ENCODE results near the gene RPTOR. TPM values are rescaled to one million over a fixed set of nuclear protein-coding genes. Genes with fewer than 3 reads are reported as not detected.

Gene RPTOR
- total RNA-seq, 1 donor: 27.9 TPM

- no peaks in the 10 kb centered on the region for H4K20me1 ChIP-seq (ENCODE audit: insufficient read depth, low read length)
- H3K36me3 ChIP-seq (ENCODE audit: insufficient read depth, low read length): no peaks in the 10 kb centered on the region
- DNase-seq (ENCODE audit: insufficient read length, low spot score, missing footprints): peak; percentile 49
- H3K4me3 ChIP-seq (ENCODE audit: insufficient read depth, low read length): no peak overlapping the region
- TF ChIP-seq CTCF (IDR thresholded peaks at IDR 0.05; ENCODE audit: extremely low read depth, low read depth, low read length): no peak
- no peak overlapping the region for H3K27ac ChIP-seq (ENCODE audit: low read depth, low read length)
- no peak overlapping the region for H3K4me2 ChIP-seq (ENCODE audit: insufficient read depth, low read length)
- peaks cover 9% of the 10 kb centered on the region for H3K4me1 ChIP-seq (ENCODE audit: insufficient read depth, low read length)
- no peak overlapping the region for H2AFZ ChIP-seq (ENCODE audit: low read length)
- H3K79me2 ChIP-seq (ENCODE audit: insufficient read depth, low read length): no peaks in the 10 kb centered on the region
- H3K9me3 ChIP-seq (ENCODE audit: low read depth, low read length): no peaks in the 10 kb centered on the region
- no peaks in the 10 kb centered on the region for H3K27me3 ChIP-seq (ENCODE audit: insufficient read depth, low read length)
These were observed 235.3 kb downstream of the RPTOR start for GRCh38 chr17:80779961-80780380.

- Histone ChIP-seq H4K20me1 (ENCODE audit: insufficient read depth, low read length) (no peaks in the 10 kb centered on the region), H3K9me3 (ENCODE audit: low read depth, low read length) (no peaks in the 10 kb centered on the region), H3K4me2 (ENCODE audit: insufficient read depth, low read length) (no peak overlapping the region), H3K4me1 (ENCODE audit: insufficient read depth, low read length) (peaks cover 9% of the 10 kb centered on the region), H3K79me2 (ENCODE audit: insufficient read depth, low read length) (peaks cover under 1% of the 10 kb centered on the region), H3K27ac (ENCODE audit: low read depth, low read length) (no peak overlapping the region), H3K4me3 (ENCODE audit: insufficient read depth, low read length) (no peak overlapping the region), H2AFZ (ENCODE audit: low read length) (no peak overlapping the region), H3K27me3 (ENCODE audit: insufficient read depth, low read length) (no peaks in the 10 kb centered on the region), H3K36me3 (ENCODE audit: insufficient read depth, low read length) (no peaks in the 10 kb centered on the region)
- no peak for TF ChIP-seq CTCF (IDR thresholded peaks at IDR 0.05; ENCODE audit: extremely low read depth, low read depth, low read length)
- no peak for DNase-seq (ENCODE audit: insufficient read length, low spot score, missing footprints)
These were observed 236.0 kb downstream of the RPTOR start for GRCh38 chr17:80780381-80781198.

- no peak overlapping the region for H3K4me3 ChIP-seq (ENCODE audit: insufficient read depth, low read length)
- no peaks in the 10 kb centered on the region for H4K20me1 ChIP-seq (ENCODE audit: insufficient read depth, low read length)
- peaks cover 9% of the 10 kb centered on the region for H3K4me1 ChIP-seq (ENCODE audit: insufficient read depth, low read length)
- H3K27me3 ChIP-seq (ENCODE audit: insufficient read depth, low read length): no peaks in the 10 kb centered on the region
- no peaks in the 10 kb centered on the region for H3K9me3 ChIP-seq (ENCODE audit: low read depth, low read length)
- no peak overlapping the region for H3K4me2 ChIP-seq (ENCODE audit: insufficient read depth, low read length)
- H2AFZ ChIP-seq (ENCODE audit: low read length): no peak overlapping the region
- H3K79me2 ChIP-seq (ENCODE audit: insufficient read depth, low read length): peaks cover 5% of the 10 kb centered on the region
- DNase-seq (ENCODE audit: insufficient read length, low spot score, missing footprints): no peak
- TF ChIP-seq CTCF (IDR thresholded peaks at IDR 0.05; ENCODE audit: extremely low read depth, low read depth, low read length): no peak
- H3K27ac ChIP-seq (ENCODE audit: low read depth, low read length): no peak overlapping the region
- H3K36me3 ChIP-seq (ENCODE audit: insufficient read depth, low read length): no peaks in the 10 kb centered on the region
These were observed 236.6 kb downstream of the RPTOR start for GRCh38 chr17:80781211-80781610.

GRCh38 chr17:80781807-80782277 lies 237.2 kb downstream of the RPTOR start:
- H2AFZ ChIP-seq (ENCODE audit: low read length): no peak overlapping the region
- H3K4me1 ChIP-seq (ENCODE audit: insufficient read depth, low read length): peaks cover 9% of the 10 kb centered on the region
- H4K20me1 ChIP-seq (ENCODE audit: insufficient read depth, low read length): no peaks in the 10 kb centered on the region
- no peak overlapping the region for H3K27ac ChIP-seq (ENCODE audit: low read depth, low read length)
- H3K4me2 ChIP-seq (ENCODE audit: insufficient read depth, low read length): no peak overlapping the region
- TF ChIP-seq CTCF (IDR thresholded peaks at IDR 0.05; ENCODE audit: extremely low read depth, low read depth, low read length): no peak
- no peak overlapping the region for H3K4me3 ChIP-seq (ENCODE audit: insufficient read depth, low read length)
- no peaks in the 10 kb centered on the region for H3K27me3 ChIP-seq (ENCODE audit: insufficient read depth, low read length)
- no peaks in the 10 kb centered on the region for H3K36me3 ChIP-seq (ENCODE audit: insufficient read depth, low read length)
- DNase-seq (ENCODE audit: insufficient read length, low spot score, missing footprints): no peak
- no peaks in the 10 kb centered on the region for H3K9me3 ChIP-seq (ENCODE audit: low read depth, low read length)
- H3K79me2 ChIP-seq (ENCODE audit: insufficient read depth, low read length): peaks cover 10% of the 10 kb centered on the region
